Suppressor macrophage treated with lipopolysaccharide for 1 hour (primary cell): ENCODE data around the gene PEF1.
A peak's percentile ranks its signal among the peaks of the same experiment; 100 is the strongest.

Source experiments
- DNase-seq, 3 donors: peaks; one replicate each; pipeline ENCODE4 v3.0.0-alpha.2; 2020 to 2022

The PEF1 gene

DNA sequence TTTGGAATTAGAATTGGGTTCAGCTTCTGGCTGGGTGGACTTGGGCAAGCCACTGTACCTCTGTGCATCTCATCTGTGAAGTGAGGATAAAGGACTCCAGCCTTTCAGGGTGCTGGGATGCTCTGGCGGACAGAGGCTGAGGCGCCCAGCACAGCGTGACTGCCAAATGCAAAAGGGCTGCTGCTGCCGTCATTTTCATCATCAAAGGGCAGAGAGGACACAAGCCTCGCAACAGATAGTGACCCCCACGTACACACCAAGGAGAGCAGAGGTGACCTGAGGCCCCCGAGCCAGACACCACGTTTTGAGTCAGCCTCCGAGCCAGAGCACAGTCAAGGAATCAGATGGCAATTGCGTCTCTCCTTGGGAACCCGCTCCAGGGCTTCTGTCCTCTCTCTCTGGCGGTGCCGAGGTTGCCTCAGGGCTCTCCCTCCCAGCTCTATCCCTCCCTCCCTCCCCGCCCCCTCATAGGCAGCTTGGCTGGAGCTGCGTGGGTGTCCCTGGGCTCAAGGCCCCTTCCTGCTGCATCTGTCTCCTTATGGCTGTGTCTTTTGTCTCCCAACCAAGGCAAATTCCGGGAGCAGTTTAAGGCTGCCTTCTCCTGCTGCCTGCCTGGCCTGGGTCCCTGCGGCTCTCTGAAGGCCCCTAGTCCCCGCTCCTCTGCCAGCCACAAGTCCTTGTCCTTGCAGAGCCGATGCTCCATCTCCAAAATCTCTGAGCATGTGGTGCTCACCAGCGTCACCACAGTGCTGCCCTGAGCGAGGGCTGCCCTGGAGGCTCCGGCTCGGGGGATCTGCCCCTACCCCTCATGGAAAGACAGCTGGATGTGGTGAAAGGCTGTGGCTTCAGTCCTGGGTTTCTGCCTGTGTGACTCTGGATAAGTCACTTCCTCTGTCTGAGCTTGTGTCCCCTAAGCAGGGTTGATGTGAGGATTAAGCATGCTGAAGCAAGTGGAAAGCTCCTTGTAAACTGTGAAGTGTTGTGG is 18.2 kb downstream of the PEF1 start:
- no peak for DNase-seq

DNA sequence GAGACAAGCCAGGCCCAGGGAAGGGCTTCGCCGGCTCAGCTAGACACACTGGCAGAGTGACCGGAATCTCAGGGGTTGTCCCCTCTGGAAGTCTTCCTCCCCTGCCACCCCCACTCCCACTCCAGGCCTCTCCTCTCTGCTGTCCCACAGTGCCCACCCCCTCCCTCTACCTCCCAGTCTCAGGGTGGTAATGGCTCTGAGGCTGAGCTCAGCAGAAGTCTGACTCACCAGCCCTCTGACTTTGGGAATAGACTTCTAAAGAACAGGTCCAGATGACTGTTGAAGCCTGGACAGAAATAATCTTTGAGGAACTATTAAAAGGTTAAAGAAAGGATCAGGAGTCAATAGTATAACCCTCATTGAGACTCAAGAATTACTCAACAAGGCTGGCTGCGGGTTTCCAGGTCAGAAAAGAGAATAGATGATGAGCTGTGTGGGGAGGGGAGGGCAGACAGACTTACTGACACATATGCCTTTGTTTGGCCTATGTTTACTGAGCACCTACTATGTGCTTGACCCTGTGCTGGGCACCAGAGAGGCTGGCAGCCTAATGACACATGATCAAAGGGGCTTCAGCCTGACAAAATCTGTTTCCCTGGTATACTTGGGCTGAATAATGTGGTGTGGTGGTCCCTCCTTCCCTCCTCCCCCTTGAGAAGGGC is 19.0 kb downstream of the PEF1 start:
- DNase-seq = peak; percentile 53 to 74 (median 71)

DNA sequence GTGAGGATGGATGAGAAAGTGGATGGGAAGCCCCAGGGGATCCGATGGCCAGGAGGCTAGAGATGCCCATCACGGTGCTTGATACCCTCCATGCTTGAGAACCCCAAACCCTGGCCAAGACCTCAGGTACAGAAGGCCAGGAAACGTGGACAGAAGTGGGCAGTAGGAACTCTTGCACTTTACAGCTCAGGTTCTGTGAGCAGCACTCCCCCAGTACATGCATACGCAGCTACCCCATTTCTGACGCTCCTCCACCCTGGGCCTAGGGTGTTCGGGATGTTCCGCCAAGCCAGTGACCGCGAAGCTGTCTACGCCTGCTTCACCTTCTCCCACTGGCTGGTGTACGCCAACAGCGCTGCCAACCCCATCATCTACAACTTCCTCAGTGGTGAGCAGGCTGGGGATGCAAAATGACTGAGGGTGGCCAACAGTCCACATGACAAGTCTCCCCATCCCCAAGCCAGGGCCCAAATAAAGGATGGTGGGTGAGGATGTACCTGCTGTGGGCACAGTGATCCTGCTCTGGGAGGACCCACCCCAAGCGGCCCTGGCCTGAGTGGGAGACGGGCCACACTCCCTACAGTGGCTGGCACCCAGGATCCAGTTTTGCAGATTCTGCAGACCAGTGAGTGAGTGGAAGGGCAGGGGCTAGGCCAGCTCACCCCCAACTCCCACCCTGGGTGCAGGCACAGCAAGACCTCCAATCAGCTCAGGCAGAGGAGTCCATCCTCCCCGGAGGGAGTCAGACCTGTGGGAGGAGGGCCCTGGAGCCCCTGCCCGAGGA is 19.8 kb downstream of the PEF1 start:
- DNase-seq = no peak

DNA sequence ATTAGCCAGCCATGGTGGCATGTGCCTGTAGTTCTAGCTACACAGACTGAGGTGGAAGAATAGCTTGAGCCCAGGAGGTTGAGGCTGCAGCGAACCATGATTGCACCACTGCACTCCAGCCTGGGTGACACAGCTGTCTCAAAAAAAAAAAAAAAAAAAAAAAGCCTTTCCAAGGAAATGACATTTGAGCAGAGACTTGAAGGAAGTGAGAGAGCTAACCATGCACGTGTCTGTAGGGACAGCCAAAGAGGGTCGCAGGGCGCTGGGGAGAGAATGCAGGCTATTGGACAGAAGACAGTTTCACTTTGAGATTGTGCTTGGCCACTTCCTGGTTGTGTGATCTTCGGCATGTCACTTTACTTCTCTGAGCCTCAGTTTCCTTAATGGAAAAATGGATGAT is 20.4 kb downstream of the PEF1 start:
- DNase-seq = peak; percentile 31 to 55 (median 35)

DNA sequence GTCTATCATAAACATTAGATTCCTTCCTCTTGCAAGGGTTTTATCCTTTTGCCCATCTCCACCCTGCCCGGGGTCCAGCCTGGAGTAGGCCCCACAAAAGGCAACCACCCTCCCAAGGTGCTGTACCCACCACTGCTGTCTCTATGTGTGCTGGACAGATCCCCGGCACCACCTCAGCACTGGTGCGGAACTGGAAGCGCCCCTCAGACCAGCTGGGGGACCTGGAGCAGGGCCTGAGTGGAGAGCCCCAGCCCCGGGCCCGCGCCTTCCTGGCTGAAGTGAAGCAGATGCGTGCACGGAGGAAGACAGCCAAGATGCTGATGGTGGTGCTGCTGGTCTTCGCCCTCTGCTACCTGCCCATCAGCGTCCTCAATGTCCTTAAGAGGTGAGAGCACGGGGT is 21.3 kb downstream of the PEF1 start:
- no peak for DNase-seq

DNA sequence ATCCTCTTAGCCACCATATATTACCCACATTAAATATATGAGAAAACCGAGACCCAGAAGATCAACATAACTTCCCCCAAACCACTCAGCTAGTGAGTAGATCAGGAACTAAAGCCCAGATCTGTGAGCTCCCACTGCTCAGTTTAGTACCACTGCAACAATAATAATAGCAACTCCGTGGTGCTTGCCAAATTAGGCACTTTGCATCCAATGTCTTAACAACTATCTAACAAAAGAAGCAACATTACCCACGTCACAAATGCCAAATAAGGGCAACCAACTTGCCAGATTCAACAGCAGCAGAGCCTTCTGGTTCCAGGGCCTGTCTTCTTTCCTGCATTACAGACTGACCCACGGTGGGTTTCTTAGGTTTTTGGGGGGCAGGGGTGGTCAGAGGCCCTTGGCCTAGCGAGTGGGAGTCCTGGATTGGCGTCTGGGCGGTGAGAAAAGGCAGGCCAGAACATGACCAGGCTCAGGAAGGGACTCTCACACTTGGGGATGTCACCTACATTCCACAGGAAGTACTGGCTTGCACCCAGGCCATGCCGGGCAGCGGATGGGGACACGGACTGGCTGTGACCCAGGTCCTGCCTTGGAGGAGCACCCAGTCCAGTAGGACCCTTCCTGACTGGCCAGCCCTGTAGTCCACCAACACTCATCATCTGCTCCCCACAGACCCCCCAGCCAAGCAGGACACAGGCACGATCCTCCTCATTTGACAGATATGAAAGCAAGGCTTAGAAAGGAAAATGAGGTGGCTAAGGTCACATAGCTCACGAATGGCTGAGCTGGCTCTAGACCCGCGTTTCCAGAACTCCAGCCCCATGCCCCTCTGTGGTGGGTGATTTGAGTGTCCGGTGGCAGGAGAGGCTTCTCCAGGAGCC is 22.6 kb downstream of the PEF1 start:
- DNase-seq = no peak

DNA sequence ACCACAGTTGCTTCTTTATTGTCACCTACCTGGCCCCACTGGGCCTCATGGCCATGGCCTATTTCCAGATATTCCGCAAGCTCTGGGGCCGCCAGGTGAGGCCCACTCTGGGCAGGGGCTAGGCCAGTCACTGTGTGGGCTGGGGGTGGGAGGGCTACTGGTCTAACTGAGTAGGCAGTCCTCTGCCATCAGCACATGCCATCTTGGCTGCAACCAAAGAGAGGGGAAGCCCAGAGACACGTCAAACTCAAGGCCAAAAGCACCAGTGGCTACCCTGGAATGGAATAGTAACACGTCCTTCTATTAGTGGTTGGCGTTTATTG is 23.2 kb downstream of the PEF1 start:
- DNase-seq = no peak

DNA sequence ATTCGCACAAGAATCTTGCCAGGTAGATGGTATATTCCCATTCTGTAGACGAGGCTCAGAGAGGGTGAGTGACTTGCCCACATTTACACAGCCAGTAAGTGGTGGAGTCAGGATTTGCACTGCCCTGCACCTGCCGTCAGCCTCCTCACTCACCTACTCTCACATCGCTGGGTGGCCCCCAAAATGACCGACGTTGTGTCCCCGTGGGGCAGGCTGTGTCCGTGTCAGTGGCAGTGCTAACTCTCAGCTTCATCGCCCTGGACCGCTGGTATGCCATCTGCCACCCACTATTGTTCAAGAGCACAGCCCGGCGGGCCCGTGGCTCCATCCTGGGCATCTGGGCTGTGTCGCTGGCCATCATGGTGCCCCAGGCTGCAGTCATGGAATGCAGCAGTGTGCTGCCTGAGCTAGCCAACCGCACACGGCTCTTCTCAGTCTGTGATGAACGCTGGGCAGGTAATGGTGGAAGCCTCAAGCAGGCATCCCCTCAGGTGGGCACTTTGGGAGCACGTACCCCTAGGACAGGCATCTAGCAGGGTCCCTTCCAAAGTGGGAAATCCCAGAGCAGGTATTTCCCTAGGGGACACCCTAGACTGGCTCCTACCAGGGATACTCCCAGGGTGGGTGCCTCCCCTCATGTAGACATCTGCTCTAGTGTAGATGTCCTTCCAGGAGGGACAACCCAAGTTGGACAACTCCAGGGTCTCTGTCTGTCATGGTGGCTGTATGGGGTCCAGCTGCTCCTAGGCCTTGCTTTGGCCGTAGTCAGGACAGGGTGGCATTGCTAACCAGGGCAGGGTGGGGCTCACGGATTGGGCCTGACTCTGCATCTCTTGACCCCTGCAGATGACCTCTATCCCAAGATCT is 23.8 kb downstream of the PEF1 start:
- no peak for DNase-seq

DNA sequence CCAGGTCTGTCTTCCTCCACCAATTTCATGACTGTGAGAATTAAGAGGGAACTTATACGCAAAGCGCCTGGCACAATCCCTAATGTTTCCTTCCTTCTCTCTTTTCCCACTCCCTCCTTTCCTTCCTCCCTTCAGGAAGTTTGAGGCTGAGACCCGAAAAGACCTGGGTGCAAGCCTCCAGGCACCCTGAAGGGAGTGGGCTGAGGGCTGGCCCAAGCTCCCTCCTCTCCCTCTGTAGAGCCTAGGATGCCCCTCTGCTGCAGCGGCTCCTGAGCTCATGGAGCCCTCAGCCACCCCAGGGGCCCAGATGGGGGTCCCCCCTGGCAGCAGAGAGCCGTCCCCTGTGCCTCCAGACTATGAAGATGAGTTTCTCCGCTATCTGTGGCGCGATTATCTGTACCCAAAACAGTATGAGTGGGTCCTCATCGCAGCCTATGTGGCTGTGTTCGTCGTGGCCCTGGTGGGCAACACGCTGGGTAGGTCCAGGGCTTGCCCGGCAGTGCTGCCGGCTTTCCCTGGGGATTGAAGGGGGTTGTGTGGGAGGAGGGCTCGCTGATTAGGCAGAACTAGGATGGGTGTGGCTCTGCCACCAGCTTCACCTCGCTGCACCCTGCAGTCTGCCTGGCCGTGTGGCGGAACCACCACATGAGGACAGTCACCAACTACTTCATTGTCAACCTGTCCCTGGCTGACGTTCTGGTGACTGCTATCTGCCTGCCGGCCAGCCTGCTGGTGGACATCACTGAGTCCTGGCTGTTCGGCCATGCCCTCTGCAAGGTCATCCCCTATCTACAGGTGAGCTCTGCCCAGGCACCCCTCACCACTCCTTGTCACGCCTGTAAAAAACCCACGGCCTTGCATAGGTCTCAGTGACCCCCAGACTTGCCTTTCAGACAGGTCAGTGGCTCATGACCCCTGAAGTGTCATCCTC is 25.5 kb downstream of the PEF1 start:
- DNase-seq = no peak

DNA sequence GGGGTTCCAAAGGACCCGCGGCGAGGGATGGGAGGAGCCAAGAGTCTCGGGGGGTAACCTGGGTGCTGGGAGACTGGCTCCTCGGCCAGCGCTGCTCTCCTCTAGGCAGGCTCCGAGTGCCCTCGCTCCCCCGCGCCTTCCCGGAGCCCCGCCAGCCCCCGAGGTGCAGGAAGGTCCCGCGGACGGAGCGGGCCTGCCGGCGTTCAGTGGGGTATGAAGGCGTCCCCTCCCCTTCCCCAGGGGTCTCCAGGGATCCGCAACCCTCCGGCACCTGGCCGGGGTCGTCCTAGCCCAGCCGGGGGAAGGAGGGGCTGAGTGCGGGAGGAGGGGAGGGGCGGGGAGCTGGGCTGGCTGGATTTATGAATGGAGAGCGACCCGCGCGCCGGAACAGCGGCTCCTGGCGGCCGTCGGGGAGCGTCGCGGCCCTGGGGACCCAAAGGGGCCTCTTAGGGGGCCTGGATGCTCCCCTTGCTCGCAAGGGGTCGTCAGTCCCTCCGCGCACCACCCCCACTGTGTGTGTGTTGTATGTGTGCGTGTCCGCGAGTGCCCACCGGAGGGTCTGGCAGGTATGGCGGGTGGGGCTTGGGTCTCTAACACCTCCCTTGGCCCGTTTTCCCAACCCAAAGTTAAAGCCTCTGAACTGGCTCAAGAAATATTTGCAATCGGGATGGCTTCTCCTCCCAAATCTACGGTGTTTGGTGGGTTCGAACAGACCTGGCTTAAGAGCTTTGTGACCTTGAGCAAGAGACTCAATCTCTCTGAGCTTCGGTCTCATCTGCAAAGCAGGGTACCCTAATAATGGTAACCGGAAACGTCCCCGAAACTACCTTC is 26.5 kb downstream of the PEF1 start:
- DNase-seq = peak; percentile 40 to 80 (median 65)

DNA sequence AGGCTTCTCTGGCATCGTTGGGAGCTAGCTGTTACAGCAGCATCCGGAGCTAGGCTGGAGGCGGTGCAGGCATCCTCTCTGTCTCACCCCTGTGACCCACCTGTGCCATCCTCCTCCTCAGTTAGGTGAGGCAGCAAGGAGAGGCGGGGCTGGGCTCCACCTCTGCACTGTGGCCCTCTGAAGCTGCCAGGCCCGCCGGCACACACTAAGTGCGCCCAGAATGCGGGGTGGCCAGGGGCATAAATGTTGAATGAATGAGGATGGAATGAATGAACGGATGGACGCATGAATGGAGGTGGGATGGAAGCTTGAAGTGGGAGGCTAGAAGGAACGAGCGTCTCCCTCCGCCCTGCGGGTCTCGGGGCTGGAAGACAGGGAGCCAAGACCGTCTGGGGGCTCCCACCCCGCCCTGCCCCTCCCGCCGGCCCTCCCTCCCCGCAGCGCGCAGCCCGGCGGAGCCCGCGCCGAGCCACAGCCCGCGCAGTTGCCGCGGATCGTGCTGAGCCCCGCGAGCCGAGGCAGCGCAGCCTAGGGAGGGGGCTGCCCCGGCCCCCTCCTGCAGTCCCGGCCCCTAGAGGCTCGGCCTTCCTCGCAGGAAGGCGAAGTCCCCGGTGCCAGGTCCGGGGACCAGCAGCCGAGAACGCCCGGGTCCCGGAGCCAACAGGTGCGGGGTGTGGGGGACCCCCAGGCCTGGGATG is 27.3 kb downstream of the PEF1 start, which contains the start of gene HCRTR1:
Gene HCRTR1 (plus strand): TSS at position 472 of the 698 bp plus-strand sequence. CDS start 1,504 bp downstream, outside the sequence.
- DNase-seq = no peak

DNA sequence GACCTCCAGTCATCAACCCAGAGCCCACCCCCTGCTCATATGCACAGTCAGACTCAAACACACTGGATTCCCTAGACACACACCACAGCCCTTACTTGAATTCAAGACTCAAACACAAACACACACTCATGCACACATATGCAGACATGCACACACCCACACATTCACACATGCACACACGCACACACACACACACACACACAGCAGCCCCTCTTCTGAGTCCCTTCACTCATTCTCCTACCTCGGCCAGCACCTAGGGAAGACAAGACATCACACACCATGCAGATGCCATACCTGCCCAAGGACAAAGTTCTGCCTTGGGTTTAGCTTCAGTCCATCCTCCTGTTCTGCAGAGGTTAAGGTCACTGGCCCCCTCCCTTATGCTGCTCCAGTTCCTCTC is 28.7 kb downstream of the PEF1 start:
- no peak for DNase-seq

DNA sequence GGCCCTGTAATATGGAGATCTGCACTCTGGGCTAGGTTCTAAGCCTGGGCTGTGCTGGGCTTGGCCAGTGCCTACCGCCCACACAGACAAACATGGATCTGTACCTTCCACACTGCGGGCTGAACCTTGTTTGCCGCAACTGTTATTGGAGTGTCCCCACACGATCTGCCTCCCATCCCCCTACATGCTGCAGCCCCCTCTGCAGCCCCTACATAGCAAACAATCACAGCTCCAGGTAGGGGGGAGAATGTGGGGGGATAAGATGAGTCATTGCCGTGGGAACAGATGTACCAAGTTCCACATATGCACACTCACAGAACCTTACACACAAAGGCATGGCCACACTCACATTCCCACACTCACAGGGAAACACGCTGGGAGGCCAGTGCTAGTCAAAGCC is 29.3 kb downstream of the PEF1 start:
- no peak for DNase-seq

DNA sequence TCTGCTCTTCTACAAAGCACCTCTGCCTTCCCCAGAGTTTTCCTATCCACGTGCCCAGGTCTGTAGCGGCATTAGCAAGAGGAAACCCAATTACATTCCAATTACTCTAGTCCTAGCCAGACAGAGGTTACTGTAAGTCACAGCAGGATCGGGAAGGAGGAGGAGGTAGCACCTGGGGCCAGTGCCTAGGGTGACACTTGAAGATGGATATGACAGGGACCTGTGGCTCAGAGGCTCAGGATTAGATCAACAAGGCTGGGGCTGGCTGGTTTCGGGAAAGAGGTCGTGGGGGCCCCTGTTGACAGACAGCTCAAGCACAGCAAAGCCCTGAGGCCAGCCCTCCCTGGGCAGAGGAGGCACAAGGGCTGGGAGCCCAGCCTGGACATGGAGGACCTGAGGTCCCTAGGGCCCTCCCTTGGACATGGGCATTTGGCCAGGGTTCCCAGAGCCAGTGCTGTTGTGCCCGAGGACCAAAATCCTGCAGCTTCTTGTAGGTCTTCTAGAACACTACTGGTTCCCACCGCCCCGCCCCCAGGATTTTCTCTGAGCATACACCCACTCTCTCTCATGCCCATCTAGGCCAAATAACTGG is 30.2 kb downstream of the PEF1 start:
- DNase-seq = no peak

DNA sequence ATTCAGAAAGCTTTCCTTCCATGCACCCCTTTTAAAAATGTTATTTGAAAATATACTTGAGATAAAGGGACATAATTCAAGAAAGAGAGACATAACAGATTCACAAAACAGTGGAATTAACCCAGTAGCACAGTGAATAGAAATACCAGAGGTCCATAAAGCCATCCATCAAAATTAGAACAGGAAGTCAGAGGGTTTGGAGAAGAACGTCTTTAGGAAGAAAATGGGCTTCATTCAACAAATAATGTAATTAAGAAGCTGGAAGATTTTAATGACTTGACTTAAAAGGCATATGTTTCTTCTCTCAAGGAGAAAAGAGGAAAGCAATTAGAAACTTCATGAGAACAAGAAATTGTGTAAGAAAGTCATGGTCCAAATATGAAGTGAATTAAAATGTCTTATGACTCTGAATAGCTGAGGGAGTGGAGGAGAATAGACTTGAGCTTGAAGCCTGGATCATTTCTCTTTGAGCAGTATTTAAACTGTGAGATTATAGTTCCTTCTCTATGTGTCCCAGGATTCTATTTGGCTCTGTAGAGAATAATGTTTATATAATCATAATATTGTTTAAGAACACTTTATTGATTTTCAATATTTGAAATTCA is 35.1 kb downstream of the PEF1 start:
- DNase-seq = peak in 2 of 3 donors; percentile 20 to 32

DNA sequence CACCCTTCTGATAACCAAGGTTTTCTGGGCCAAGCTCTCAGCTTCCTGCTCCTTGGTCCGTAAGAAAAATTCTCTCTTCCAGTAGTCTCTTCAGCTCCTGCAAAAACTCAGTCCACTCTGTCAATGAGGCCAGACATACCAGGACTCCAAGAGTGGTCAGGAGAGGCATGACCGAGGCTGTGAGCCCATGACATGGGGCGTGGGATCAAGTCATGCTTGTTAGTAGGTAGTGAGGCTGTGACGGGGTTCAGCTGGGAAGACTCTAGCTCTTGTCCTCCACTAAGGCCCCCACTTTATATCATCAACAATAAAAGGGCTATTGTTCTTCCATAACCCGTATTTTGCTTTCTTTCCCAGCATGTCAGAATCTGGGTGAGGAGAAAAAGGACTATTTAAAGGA is 37.3 kb downstream of the PEF1 start:
- no peak for DNase-seq

DNA sequence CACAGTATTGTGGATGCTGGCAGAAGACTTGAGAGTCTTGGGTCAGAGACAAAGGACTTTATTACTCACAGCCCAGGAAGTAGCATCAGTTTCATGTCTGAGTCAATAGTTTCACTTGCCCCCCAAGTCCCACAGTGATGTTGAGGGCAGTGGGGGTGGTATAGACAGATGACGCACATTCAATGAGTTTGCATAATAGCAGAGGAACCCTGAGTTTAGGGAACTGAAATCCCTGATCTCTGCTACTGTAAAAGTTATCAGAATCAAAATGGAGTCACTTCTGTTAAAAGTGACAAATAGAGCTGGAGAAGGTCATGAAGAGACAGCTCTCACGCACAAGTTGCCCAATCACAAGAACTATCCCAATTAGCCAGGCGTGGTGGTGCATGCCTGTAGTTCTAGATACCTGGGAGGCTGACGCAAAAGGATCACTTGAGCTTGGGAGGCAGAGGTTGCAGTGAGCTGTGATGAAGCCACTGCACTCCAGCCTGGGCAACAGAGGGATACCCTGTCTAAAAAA is 38.7 kb downstream of the PEF1 start:
- DNase-seq = peak; percentile 90 to 98 (median 96)
